ENCODE data around the gene FAM20C.

DNA sequence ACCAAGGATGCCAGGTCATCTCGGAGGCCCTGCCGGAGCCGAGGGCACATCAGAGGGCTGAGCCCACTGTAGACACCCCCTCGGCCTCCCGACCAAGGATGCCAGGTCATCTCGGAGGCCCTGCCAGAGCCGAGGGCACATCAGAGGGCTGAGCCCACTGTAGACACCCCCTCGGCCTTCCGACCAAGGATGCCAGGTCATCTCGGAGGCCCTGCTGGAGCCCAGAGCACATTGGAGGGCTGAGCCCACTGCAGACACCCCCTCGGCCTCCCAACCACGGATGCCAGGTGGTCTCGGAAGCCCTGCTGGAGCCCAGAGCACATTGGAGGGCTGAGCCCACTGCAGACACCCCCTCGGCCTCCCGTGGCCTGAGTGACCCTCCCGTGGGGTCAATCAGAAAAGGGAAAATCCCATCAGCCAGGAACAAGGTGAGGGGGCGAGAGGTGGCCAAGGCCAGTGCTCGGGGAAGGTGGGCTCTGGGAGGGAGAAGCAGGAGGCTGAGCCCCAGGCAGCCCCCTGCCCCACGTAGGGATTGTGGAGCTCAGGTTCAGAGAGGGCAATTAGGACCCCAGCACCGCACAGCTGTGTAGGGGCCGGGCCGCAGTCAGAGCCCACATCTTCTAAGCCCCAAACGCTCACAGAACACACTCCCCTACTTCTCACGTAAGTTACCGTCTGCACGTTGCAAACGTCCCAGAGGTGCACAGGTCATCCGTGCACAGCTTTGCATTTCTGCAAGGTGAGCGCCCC, 60.0 kb downstream of the FAM20C start:
- no peak for TF ChIP-seq BACH1 (IDR thresholded peaks at IDR 0.05; ENCODE audit: borderline replicate concordance)
- TF ChIP-seq HDAC2 (IDR thresholded peaks at IDR 0.05) = no peak
- TF ChIP-seq, protein P1, sequence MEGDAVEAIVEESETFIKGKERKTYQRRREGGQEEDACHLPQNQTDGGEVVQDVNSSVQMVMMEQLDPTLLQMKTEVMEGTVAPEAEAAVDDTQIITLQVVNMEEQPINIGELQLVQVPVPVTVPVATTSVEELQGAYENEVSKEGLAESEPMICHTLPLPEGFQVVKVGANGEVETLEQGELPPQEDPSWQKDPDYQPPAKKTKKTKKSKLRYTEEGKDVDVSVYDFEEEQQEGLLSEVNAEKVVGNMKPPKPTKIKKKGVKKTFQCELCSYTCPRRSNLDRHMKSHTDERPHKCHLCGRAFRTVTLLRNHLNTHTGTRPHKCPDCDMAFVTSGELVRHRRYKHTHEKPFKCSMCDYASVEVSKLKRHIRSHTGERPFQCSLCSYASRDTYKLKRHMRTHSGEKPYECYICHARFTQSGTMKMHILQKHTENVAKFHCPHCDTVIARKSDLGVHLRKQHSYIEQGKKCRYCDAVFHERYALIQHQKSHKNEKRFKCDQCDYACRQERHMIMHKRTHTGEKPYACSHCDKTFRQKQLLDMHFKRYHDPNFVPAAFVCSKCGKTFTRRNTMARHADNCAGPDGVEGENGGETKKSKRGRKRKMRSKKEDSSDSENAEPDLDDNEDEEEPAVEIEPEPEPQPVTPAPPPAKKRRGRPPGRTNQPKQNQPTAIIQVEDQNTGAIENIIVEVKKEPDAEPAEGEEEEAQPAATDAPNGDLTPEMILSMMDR (IDR thresholded peaks at IDR 0.05 in 2 of 3, conservative IDR thresholded peaks at IDR 0.05 in 1 of 3; ENCODE audit: control insufficient read depth in 2 of 3, extremely low read depth in 1 of 3, insufficient read depth in 1 of 3, low read depth in 3 of 3, low read length in 3 of 3) = no peak
- TF ChIP-seq EZH2 (IDR thresholded peaks at IDR 0.05; ENCODE audit: borderline replicate concordance, control insufficient read depth, low read depth, low read length) = no peak
- TF ChIP-seq, protein P2, sequence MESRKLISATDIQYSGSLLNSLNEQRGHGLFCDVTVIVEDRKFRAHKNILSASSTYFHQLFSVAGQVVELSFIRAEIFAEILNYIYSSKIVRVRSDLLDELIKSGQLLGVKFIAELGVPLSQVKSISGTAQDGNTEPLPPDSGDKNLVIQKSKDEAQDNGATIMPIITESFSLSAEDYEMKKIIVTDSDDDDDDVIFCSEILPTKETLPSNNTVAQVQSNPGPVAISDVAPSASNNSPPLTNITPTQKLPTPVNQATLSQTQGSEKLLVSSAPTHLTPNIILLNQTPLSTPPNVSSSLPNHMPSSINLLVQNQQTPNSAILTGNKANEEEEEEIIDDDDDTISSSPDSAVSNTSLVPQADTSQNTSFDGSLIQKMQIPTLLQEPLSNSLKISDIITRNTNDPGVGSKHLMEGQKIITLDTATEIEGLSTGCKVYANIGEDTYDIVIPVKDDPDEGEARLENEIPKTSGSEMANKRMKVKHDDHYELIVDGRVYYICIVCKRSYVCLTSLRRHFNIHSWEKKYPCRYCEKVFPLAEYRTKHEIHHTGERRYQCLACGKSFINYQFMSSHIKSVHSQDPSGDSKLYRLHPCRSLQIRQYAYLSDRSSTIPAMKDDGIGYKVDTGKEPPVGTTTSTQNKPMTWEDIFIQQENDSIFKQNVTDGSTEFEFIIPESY (IDR thresholded peaks at IDR 0.05) = no peak
- TF ChIP-seq, protein P3, sequence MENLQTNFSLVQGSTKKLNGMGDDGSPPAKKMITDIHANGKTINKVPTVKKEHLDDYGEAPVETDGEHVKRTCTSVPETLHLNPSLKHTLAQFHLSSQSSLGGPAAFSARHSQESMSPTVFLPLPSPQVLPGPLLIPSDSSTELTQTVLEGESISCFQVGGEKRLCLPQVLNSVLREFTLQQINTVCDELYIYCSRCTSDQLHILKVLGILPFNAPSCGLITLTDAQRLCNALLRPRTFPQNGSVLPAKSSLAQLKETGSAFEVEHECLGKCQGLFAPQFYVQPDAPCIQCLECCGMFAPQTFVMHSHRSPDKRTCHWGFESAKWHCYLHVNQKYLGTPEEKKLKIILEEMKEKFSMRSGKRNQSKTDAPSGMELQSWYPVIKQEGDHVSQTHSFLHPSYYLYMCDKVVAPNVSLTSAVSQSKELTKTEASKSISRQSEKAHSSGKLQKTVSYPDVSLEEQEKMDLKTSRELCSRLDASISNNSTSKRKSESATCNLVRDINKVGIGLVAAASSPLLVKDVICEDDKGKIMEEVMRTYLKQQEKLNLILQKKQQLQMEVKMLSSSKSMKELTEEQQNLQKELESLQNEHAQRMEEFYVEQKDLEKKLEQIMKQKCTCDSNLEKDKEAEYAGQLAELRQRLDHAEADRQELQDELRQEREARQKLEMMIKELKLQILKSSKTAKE (IDR thresholded peaks at IDR 0.05; ENCODE audit: low read depth, poor library complexity, severe bottlenecking) = no peak
- no peak for TF ChIP-seq POLR2A (IDR thresholded peaks at IDR 0.05; ENCODE audit: low read depth, low read length)
- no peak for TF ChIP-seq SRF (IDR thresholded peaks at IDR 0.05; ENCODE audit: low read depth in 2 of 2, low read length in 2 of 2)
- no peak for TF ChIP-seq ZNF24 (IDR thresholded peaks at IDR 0.05)
- TF ChIP-seq, protein P4, sequence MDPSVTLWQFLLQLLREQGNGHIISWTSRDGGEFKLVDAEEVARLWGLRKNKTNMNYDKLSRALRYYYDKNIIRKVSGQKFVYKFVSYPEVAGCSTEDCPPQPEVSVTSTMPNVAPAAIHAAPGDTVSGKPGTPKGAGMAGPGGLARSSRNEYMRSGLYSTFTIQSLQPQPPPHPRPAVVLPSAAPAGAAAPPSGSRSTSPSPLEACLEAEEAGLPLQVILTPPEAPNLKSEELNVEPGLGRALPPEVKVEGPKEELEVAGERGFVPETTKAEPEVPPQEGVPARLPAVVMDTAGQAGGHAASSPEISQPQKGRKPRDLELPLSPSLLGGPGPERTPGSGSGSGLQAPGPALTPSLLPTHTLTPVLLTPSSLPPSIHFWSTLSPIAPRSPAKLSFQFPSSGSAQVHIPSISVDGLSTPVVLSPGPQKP (IDR thresholded peaks at IDR 0.05; ENCODE audit: low read depth, low read length) = no peak
- TF ChIP-seq SUPT20H (IDR thresholded peaks at IDR 0.05; ENCODE audit: borderline replicate concordance, control insufficient read depth, low read depth, low read length) = no peak
